H9 (cell line): ENCODE measurements around the gene RAB11FIP4. TPM values are rescaled to one million over a fixed set of nuclear protein-coding genes. Genes with fewer than 3 reads are reported as not detected.

ENCODE experiments used
- DNase-seq: peaks from one replicate; pipeline ENCODE4 v3.0.0-alpha.2; 2017
- H2AFZ ChIP-seq: one replicate; pipeline ENCODE4 v1.6.1; 2013; ENCODE audit warnings: mild to moderate bottlenecking, low read length, control low read depth, moderate library complexity
- H2AK5ac ChIP-seq: 2 replicates; pipeline ENCODE4 v1.6.1; 2013; ENCODE audit warnings: low read length, control low read depth, mixed read lengths; ENCODE audit not compliant: insufficient read length
- H2BK120ac ChIP-seq: one replicate; pipeline ENCODE4 v1.6.1; 2013; ENCODE audit warnings: low read depth, mild to moderate bottlenecking, low read length, control low read depth, inconsistent platforms; ENCODE audit not compliant: poor library complexity, severe bottlenecking
- H2BK12ac ChIP-seq: 2 replicates; pipeline ENCODE4 v1.6.1; 2013; ENCODE audit warnings: low read length, control low read depth, mixed read lengths, low read depth; ENCODE audit not compliant: insufficient read length
- H2BK15ac ChIP-seq: 2 replicates; pipeline ENCODE4 v1.6.1; 2013; ENCODE audit warnings: low read depth, low read length, control low read depth
- H2BK20ac ChIP-seq: one replicate; pipeline ENCODE4 v1.6.1; 2013; ENCODE audit warnings: low read depth, mild to moderate bottlenecking, low read length, control low read depth, inconsistent platforms; ENCODE audit not compliant: poor library complexity, severe bottlenecking
- H2BK5ac ChIP-seq: 2 replicates; pipeline ENCODE4 v1.6.1; 2013; ENCODE audit warnings: low read length, control low read depth, mixed read lengths; ENCODE audit not compliant: insufficient read length
- H3K14ac ChIP-seq: 2 replicates; pipeline ENCODE4 v1.6.1; 2013; ENCODE audit warnings: low read length, control low read depth; ENCODE audit not compliant: insufficient read depth
- H3K18ac ChIP-seq: 2 replicates; pipeline ENCODE4 v1.6.1; 2013; ENCODE audit warnings: low read depth, mild to moderate bottlenecking, mixed read lengths, low read length, control low read depth; ENCODE audit not compliant: insufficient read length
- H3K23ac ChIP-seq: 2 replicates; pipeline ENCODE4 v1.6.1; 2013; ENCODE audit warnings: low read length, control low read depth, mixed read lengths, low read depth; ENCODE audit not compliant: insufficient read length
- H3K23me2 ChIP-seq: 2 replicates; pipeline ENCODE4 v1.6.1; 2013; ENCODE audit warnings: low read depth, mild to moderate bottlenecking, mixed read lengths, low read length, control low read depth; ENCODE audit not compliant: insufficient read length, poor library complexity, severe bottlenecking
- H3K27ac ChIP-seq: 2 replicates; pipeline ENCODE4 v1.5.1; 2013; ENCODE audit warnings: low read length, control low read depth, mixed read lengths, low read depth; ENCODE audit not compliant: insufficient read length
- H3K27me3 ChIP-seq: 2 replicates; pipeline ENCODE4 v1.6.1; 2013; ENCODE audit warnings: low read length, control low read depth, inconsistent platforms; ENCODE audit not compliant: insufficient read depth
- H3K4ac ChIP-seq: 2 replicates; pipeline ENCODE4 v1.6.1; 2013; ENCODE audit warnings: low read depth, mild to moderate bottlenecking, control low read depth, inconsistent platforms, low read length, moderate library complexity
- H3K4me1 ChIP-seq: 2 replicates; pipeline ENCODE4 v1.6.1; 2013; ENCODE audit warnings: low read length, control low read depth, inconsistent platforms; ENCODE audit not compliant: insufficient read depth
- H3K4me2 ChIP-seq: 2 replicates; pipeline ENCODE4 v1.6.1; 2013; ENCODE audit warnings: low read length, control low read depth, mixed read lengths; ENCODE audit not compliant: insufficient read length, insufficient read depth
- H3K56ac ChIP-seq: 2 replicates; pipeline ENCODE4 v1.6.1; 2013; ENCODE audit warnings: low read depth, mild to moderate bottlenecking, mixed read lengths, low read length, control low read depth; ENCODE audit not compliant: insufficient read length
- H3K79me1 ChIP-seq: 2 replicates; pipeline ENCODE4 v1.6.1; 2013; ENCODE audit warnings: low read depth, mild to moderate bottlenecking, moderate library complexity, low read length, control low read depth, inconsistent platforms; ENCODE audit not compliant: insufficient read depth, poor library complexity, severe bottlenecking
- H3K79me2 ChIP-seq: 2 replicates; pipeline ENCODE4 v1.6.1; 2013; ENCODE audit warnings: low read length, control low read depth, inconsistent platforms; ENCODE audit not compliant: insufficient read depth
- H3K9ac ChIP-seq: 2 replicates; pipeline ENCODE4 v1.6.1; 2013; ENCODE audit warnings: low read length, control low read depth, mixed read lengths; ENCODE audit not compliant: insufficient read length; ENCODE audit errors: extremely low read depth
- H3K9me3 ChIP-seq: one replicate; pipeline ENCODE4 v1.6.1; 2013; ENCODE audit warnings: low read depth, low read length, inconsistent platforms; ENCODE audit not compliant: control insufficient read depth
- H3T11ph ChIP-seq: one replicate; pipeline ENCODE4 v1.6.1; 2013; ENCODE audit warnings: mild to moderate bottlenecking, low read length, control low read depth, inconsistent platforms
- H4K20me1 ChIP-seq: one replicate; pipeline ENCODE4 v1.6.1; 2013; ENCODE audit not compliant: control insufficient read depth, insufficient read length, insufficient read depth
- H4K5ac ChIP-seq: 2 replicates; pipeline ENCODE4 v1.6.1; 2013; ENCODE audit warnings: low read depth, mild to moderate bottlenecking, mixed read lengths, low read length, control low read depth; ENCODE audit not compliant: insufficient read length
- H4K8ac ChIP-seq: replicated peaks from 2 replicates; pipeline ENCODE4 v1.6.1; 2013; ENCODE audit warnings: low read length, control low read depth, mixed read lengths, low read depth; ENCODE audit not compliant: insufficient read length
- H4K91ac ChIP-seq: 2 replicates; pipeline ENCODE4 v1.6.1; 2013; ENCODE audit warnings: low read depth, mild to moderate bottlenecking, moderate library complexity, mixed read lengths, low read length, control low read depth; ENCODE audit not compliant: insufficient read length
- H3K27ac Mint-ChIP-seq, 3 experiments: 2 replicates in 2 of 3; 3 replicates in 1 of 3; pipeline ENCODE4 v1.8.0; 2020 to 2021; ENCODE audit warnings: mixed read lengths in 3 of 3, mild to moderate bottlenecking in 1 of 3, moderate library complexity in 1 of 3
- H3K27me3 Mint-ChIP-seq: 2 replicates; pipeline ENCODE4 v1.8.0; 2021; ENCODE audit warnings: low read depth, mild to moderate bottlenecking, moderate library complexity, mixed read lengths
- H3K36me3 Mint-ChIP-seq, 3 experiments: 2 replicates in 2 of 3; 3 replicates in 1 of 3; pipeline ENCODE4 v1.8.0; 2020 to 2021; ENCODE audit warnings: low read depth in 3 of 3, mixed read lengths in 3 of 3; ENCODE audit not compliant: insufficient read depth in 1 of 3
- H3K4me1 Mint-ChIP-seq, 2 experiments: 2 replicates each; pipeline ENCODE4 v1.8.0; 2020; ENCODE audit warnings: mixed read lengths in 2 of 2
- H3K4me3 Mint-ChIP-seq, 2 experiments: 2 replicates in 1 of 2; 3 replicates in 1 of 2; pipeline ENCODE4 v1.8.0; 2020 to 2021; ENCODE audit warnings: mild to moderate bottlenecking in 2 of 2, mixed read lengths in 2 of 2, moderate library complexity in 1 of 2
- H3K9me3 Mint-ChIP-seq, 2 experiments: 2 replicates in 1 of 2; 3 replicates in 1 of 2; pipeline ENCODE4 v1.8.0; 2020; ENCODE audit warnings: mild to moderate bottlenecking in 2 of 2, mixed read lengths in 2 of 2, moderate library complexity in 1 of 2
- CTCF ChIP-seq: fragments of 200-600 bp; sonication (generic); conservative IDR thresholded peaks from 3 replicates; pipeline ENCODE4 v1.8.0; 2021; ENCODE audit warnings: antibody characterized with exemption, mild to moderate bottlenecking
- WGBS: extraction: QIAGEN DNeasy Blood & Tissue Kit; methylation state at CpG from one replicate; pipeline ENCODE4 v1.1.7; 2013; ENCODE audit warnings: missing lambda C conversion rate, low lambda C conversion rate, mixed read lengths; ENCODE audit not compliant: insufficient read length; ENCODE audit errors: extremely low coverage; 5-methylcytosine and 5-hydroxymethylcytosine counted together
- total RNA-seq: library from RNA; stranded (reverse); gene quantifications from 2 replicates; pipeline ENCODE4 v1.2.1, GENCODE V29; 2021

Gene RAB11FIP4
- total RNA-seq, 1 experiment from 2014 or later: 25.7 TPM

DNA sequence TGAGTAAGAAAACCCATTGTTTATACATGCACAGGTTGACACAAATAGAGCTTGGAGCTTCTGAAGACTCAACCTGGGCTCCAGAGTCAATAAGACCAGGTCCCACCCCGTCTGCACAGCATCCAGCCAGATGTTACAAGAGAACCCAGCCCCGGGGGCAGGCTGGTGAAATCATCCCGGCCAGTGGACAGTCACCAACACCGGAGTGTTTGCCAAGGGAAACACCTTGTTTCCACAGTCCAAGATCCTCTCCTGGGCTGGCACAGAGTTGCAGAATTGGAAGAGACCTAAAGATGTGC is 90.3 kb downstream of the RAB11FIP4 start:
- no peak overlapping the region for H2AK5ac ChIP-seq
- no peak overlapping the region for H3K4me3 Mint-ChIP-seq
- no peak overlapping the region for H2BK120ac ChIP-seq
- H3K9me3 ChIP-seq: no peaks in the 10 kb centered on the region
- H3K4me1 ChIP-seq: no peaks in the 10 kb centered on the region; the same call in 1 of the 2 replicates
- H3K18ac ChIP-seq: no peak overlapping the region
- H3K4me1 Mint-ChIP-seq: peaks cover 10 to 33% of the 10 kb centered on the region in 2 experiments
- H3K9ac ChIP-seq: no peak overlapping the region
- no peak overlapping the region for H3K56ac ChIP-seq
- WGBS: no CpG with 5 or more reads among the region's 4 CpGs
- H3K14ac ChIP-seq: no peak overlapping the region
- H2BK5ac ChIP-seq: no peak overlapping the region
- H3K79me2 ChIP-seq: no peaks in the 10 kb centered on the region
- no peak overlapping the region for H3K27ac Mint-ChIP-seq
- H4K20me1 ChIP-seq: no peaks in the 10 kb centered on the region
- no peak overlapping the region for H4K8ac ChIP-seq
- H3K23ac ChIP-seq: no peak overlapping the region
- no peak overlapping the region for H4K5ac ChIP-seq
- H3K79me1 ChIP-seq: no peaks in the 10 kb centered on the region
- H2AFZ ChIP-seq: no peak overlapping the region
- no peak overlapping the region for H3T11ph ChIP-seq
- no peak for TF ChIP-seq CTCF
- no peak overlapping the region for H2BK20ac ChIP-seq
- H3K36me3 Mint-ChIP-seq: no peaks in the 10 kb centered on the region
- no peak overlapping the region for H3K4me2 ChIP-seq
- H3K27ac ChIP-seq: no peak overlapping the region
- H2BK15ac ChIP-seq: no peak overlapping the region
- no peak overlapping the region for H3K4ac ChIP-seq
- DNase-seq: no peak
- no peaks in the 10 kb centered on the region for H3K9me3 Mint-ChIP-seq
- no peaks in the 10 kb centered on the region for H3K27me3 ChIP-seq
- H3K27me3 Mint-ChIP-seq: no peaks in the 10 kb centered on the region; the same call in none of the 2 replicates
- no peak overlapping the region for H2BK12ac ChIP-seq
- H4K91ac ChIP-seq: no peak overlapping the region
- no peaks in the 10 kb centered on the region for H3K23me2 ChIP-seq
